Eye (tissue), 1 donor: ENCODE data around the gene FNDC8.
"Not testable (repeated sequence)": the region's sequence is repeated elsewhere in the genome, so short reads cannot be mapped to it uniquely, and the experiment has no call there.

Experiments
- DNase-seq: peaks from one replicate; pipeline ENCODE4 v3.0.0-alpha.2; 2015

Gene FNDC8

GRCh38 chr17:35121315-35121714 lies at the start of gene FNDC8:
FNDC8 (plus strand) TSS chr17:35121615; CDS start chr17:35121694, 79 bp downstream.
- DNase-seq: no peak

GRCh38 chr17:35073183-35073790 lies 48.1 kb upstream of the FNDC8 start:
- DNase-seq: no peak

- no peak for DNase-seq
These were observed 47.3 kb upstream of the FNDC8 start for GRCh38 chr17:35073991-35074627.

- DNase-seq: no peak
These were observed 46.4 kb upstream of the FNDC8 start for GRCh38 chr17:35074711-35075707.

GRCh38 chr17:35076874-35077273 lies 44.5 kb upstream of the FNDC8 start:
- DNase-seq: no peak

- DNase-seq: no peak
These were observed 41.6 kb upstream of the FNDC8 start for GRCh38 chr17:35079547-35080423.

- DNase-seq: no peak
These were observed 40.9 kb upstream of the FNDC8 start for GRCh38 chr17:35080536-35080935.

- no peak for DNase-seq
These were observed 39.8 kb upstream of the FNDC8 start for GRCh38 chr17:35081638-35082037.

- no peak for DNase-seq
These were observed 39.2 kb upstream of the FNDC8 start for GRCh38 chr17:35082073-35082657.

- DNase-seq: no peak
These were observed 38.3 kb upstream of the FNDC8 start for GRCh38 chr17:35083071-35083470.

- no peak for DNase-seq
These were observed 36.4 kb upstream of the FNDC8 start for GRCh38 chr17:35084987-35085386.

- no peak for DNase-seq
These were observed 35.3 kb upstream of the FNDC8 start for GRCh38 chr17:35086164-35086563.

GRCh38 chr17:35086931-35087573 lies 34.4 kb upstream of the FNDC8 start:
- DNase-seq: no peak

GRCh38 chr17:35087731-35088355 lies 33.6 kb upstream of the FNDC8 start:
- no peak for DNase-seq

GRCh38 chr17:35088356-35088880 lies 33.0 kb upstream of the FNDC8 start:
- DNase-seq: peak; percentile 84

- peak; percentile 95 for DNase-seq
These were observed 32.4 kb upstream of the FNDC8 start for GRCh38 chr17:35088881-35089585.

GRCh38 chr17:35089586-35090296 lies 31.7 kb upstream of the FNDC8 start:
- DNase-seq: no peak

GRCh38 chr17:35090707-35091106 lies 30.7 kb upstream of the FNDC8 start:
- not testable (repeated sequence) for DNase-seq

- DNase-seq: no peak
These were observed 26.5 kb upstream of the FNDC8 start for GRCh38 chr17:35094902-35095301.
